ENCODE measurements around the gene DQX1.

GRCh38 chr2:74564222-74564621 is 38.2 kb upstream of the DQX1 start:
- TF ChIP-seq, protein P1, sequence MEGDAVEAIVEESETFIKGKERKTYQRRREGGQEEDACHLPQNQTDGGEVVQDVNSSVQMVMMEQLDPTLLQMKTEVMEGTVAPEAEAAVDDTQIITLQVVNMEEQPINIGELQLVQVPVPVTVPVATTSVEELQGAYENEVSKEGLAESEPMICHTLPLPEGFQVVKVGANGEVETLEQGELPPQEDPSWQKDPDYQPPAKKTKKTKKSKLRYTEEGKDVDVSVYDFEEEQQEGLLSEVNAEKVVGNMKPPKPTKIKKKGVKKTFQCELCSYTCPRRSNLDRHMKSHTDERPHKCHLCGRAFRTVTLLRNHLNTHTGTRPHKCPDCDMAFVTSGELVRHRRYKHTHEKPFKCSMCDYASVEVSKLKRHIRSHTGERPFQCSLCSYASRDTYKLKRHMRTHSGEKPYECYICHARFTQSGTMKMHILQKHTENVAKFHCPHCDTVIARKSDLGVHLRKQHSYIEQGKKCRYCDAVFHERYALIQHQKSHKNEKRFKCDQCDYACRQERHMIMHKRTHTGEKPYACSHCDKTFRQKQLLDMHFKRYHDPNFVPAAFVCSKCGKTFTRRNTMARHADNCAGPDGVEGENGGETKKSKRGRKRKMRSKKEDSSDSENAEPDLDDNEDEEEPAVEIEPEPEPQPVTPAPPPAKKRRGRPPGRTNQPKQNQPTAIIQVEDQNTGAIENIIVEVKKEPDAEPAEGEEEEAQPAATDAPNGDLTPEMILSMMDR (IDR thresholded peaks at IDR 0.05), result no peak
- TF ChIP-seq POLR2A (IDR thresholded peaks at IDR 0.05), result no peak

Measured in heart left ventricle (tissue), 13 donors.